ENCODE results near the gene ITSN1. TPM values are rescaled to one million over a fixed set of nuclear protein-coding genes. Genes with fewer than 3 reads are reported as not detected.

The ITSN1 gene
- total and polyA plus RNA-seq, 2 of the 13 experiments (the other 11 are each of a cell fraction or from before 2014, with no cell fraction given) = 26.1 to 33.8 TPM

DNA sequence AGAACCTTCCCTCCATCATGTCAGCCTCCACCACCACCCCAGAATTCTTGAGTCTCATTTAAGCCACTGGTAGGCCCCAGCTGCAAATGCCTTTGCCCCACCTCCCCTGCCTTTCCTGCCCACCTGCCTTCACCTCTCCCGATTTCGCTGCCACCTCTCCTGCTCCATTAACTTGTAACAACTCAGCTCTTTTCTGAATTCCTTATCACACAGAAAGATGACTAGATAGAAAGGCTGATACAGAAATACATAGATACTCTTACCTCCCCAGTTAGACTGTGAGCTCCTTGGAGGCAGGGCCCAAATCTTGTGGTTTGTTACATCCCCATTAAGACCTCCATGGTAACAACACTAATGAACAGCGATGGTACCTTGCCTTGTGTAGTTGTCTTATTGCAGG lies 203.8 kb downstream of the ITSN1 start:
- H3K27me3 ChIP-seq (ENCODE audit: control insufficient read depth in 1 of 2, insufficient read depth in 2 of 2, low read length in 2 of 2) = no peaks in the 10 kb centered on the region; a peak in 1 of 5 replicates
- no peak for DNase-seq (ENCODE audit: low spot score)
- no peak overlapping the region for H3K9ac ChIP-seq (ENCODE audit: insufficient read depth, low read depth, low read length)
- H3K4me3 ChIP-seq (replicated peaks in 1 of 3; ENCODE audit: insufficient read depth in 1 of 3, low read depth in 2 of 3, low read length in 3 of 3) = no peak overlapping the region
- no peaks in the 10 kb centered on the region for H3K79me2 ChIP-seq (ENCODE audit: insufficient read depth, low read length)
- FAIRE-seq = no peak
- no peak for ATAC-seq
- peaks cover 63% of the 10 kb centered on the region for H3K4me1 ChIP-seq (ENCODE audit: insufficient read depth, low read length)
- H3K36me3 ChIP-seq (replicated peaks in 1 of 2; ENCODE audit: control insufficient read depth in 1 of 2, insufficient read depth in 2 of 2, low read length in 2 of 2) = no peaks in the 10 kb centered on the region
- no peaks in the 10 kb centered on the region for H3K9me3 ChIP-seq (ENCODE audit: low read length)
- H3K27ac ChIP-seq (ENCODE audit: extremely low read length, insufficient read depth, low read length) = no peak overlapping the region
- H4K20me1 ChIP-seq (ENCODE audit: insufficient read depth, low read length) = no peaks in the 10 kb centered on the region
- no peak for TF ChIP-seq KDM4B (CRISPR knock-in tag; IDR thresholded peaks at IDR 0.05)
- no peak for TF ChIP-seq ZNF484 (CRISPR knock-in tag; IDR thresholded peaks at IDR 0.05; ENCODE audit: borderline replicate concordance, low read depth)
- no peak for TF ChIP-seq JUND (CRISPR knock-in tag; IDR thresholded peaks at IDR 0.05)
- no peak for TF ChIP-seq ZNF350 (CRISPR knock-in tag; IDR thresholded peaks at IDR 0.05; ENCODE audit: borderline replicate concordance, low read depth)
- TF ChIP-seq ZNF274 (CRISPR knock-in tag; IDR thresholded peaks at IDR 0.05) = no peak
- TF ChIP-seq, protein P1, sequence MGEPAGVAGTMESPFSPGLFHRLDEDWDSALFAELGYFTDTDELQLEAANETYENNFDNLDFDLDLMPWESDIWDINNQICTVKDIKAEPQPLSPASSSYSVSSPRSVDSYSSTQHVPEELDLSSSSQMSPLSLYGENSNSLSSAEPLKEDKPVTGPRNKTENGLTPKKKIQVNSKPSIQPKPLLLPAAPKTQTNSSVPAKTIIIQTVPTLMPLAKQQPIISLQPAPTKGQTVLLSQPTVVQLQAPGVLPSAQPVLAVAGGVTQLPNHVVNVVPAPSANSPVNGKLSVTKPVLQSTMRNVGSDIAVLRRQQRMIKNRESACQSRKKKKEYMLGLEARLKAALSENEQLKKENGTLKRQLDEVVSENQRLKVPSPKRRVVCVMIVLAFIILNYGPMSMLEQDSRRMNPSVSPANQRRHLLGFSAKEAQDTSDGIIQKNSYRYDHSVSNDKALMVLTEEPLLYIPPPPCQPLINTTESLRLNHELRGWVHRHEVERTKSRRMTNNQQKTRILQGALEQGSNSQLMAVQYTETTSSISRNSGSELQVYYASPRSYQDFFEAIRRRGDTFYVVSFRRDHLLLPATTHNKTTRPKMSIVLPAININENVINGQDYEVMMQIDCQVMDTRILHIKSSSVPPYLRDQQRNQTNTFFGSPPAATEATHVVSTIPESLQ (CRISPR knock-in tag; conservative IDR thresholded peaks at IDR 0.05) = no peak
- TF ChIP-seq, protein P2, sequence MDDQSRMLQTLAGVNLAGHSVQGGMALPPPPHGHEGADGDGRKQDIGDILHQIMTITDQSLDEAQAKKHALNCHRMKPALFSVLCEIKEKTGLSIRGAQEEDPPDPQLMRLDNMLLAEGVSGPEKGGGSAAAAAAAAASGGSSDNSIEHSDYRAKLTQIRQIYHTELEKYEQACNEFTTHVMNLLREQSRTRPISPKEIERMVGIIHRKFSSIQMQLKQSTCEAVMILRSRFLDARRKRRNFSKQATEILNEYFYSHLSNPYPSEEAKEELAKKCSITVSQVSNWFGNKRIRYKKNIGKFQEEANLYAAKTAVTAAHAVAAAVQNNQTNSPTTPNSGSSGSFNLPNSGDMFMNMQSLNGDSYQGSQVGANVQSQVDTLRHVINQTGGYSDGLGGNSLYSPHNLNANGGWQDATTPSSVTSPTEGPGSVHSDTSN (CRISPR knock-in tag; IDR thresholded peaks at IDR 0.05; ENCODE audit: borderline replicate concordance) = no peak
- TF ChIP-seq, protein P3, sequence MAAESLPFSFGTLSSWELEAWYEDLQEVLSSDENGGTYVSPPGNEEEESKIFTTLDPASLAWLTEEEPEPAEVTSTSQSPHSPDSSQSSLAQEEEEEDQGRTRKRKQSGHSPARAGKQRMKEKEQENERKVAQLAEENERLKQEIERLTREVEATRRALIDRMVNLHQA (CRISPR knock-in tag; IDR thresholded peaks at IDR 0.05) = no peak
- no peak for TF ChIP-seq ZFY (CRISPR knock-in tag; IDR thresholded peaks at IDR 0.05)
- TF ChIP-seq, protein P4, sequence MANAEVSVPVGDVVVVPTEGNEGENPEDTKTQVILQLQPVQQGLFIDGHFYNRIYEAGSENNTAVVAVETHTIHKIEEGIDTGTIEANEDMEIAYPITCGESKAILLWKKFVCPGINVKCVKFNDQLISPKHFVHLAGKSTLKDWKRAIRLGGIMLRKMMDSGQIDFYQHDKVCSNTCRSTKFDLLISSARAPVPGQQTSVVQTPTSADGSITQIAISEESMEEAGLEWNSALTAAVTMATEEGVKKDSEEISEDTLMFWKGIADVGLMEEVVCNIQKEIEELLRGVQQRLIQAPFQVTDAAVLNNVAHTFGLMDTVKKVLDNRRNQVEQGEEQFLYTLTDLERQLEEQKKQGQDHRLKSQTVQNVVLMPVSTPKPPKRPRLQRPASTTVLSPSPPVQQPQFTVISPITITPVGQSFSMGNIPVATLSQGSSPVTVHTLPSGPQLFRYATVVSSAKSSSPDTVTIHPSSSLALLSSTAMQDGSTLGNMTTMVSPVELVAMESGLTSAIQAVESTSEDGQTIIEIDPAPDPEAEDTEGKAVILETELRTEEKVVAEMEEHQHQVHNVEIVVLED (CRISPR knock-in tag; IDR thresholded peaks at IDR 0.05; ENCODE audit: borderline replicate concordance) = no peak
- TF ChIP-seq ZNF672 (CRISPR knock-in tag; IDR thresholded peaks at IDR 0.05) = no peak
- no peak for TF ChIP-seq AHR (CRISPR knock-in tag; IDR thresholded peaks at IDR 0.05)
- no peak for TF ChIP-seq ZNF891 (CRISPR knock-in tag; IDR thresholded peaks at IDR 0.05)
- TF ChIP-seq ZNF550 (CRISPR knock-in tag; IDR thresholded peaks at IDR 0.05; ENCODE audit: borderline replicate concordance) = no peak
- no peak overlapping the region for H2AFZ ChIP-seq (ENCODE audit: low read length)
- H3K4me2 ChIP-seq (ENCODE audit: low read depth, low read length) = no peak overlapping the region
- ChIA-PET CTCF (ENCODE audit: low intra/inter-chr PET ratio, low total read pairs) (no interaction called here), POLR2A (no interaction called here)
- 92% methylated on average over 3 of the region's 3 CpGs for WGBS (ENCODE audit: low lambda C conversion rate)
- intact Hi-C loops (cut with micrococcal nuclease; ENCODE audit: unreplicated experiment) = no loop called here
- in situ Hi-C loops (cut with HindIII; ENCODE audit: extremely low pct_ligation_motif_present, low pct_unique_long_range_greater_than_20kb) = no loop called here
- BruUV-seq (replicated peaks) = no TSS peak
